Activated CD4-positive, alpha-beta T cell treated with anti-CD3 and anti-CD28 coated beads for 48 hours (primary cell): ENCODE measurements around the gene PLEKHJ1.

Experiments
- DNase-seq: peaks from one replicate; pipeline ENCODE4 v3.0.0-alpha.2; 2020

The PLEKHJ1 gene

GRCh38 chr19:2249010-2249866, 13.1 kb upstream of the PLEKHJ1 start, which contains the start of gene AMH:
Gene AMH, plus strand, starts transcription at chr19:2249323. Its CDS starts 10 bp downstream, at chr19:2249333.
- no peak for DNase-seq

- no peak for DNase-seq
Measured at GRCh38 chr19:2248136-2249009, 12.2 kb upstream of the PLEKHJ1 start.

- no peak for DNase-seq
Measured at GRCh38 chr19:2247433-2248101, 11.4 kb upstream of the PLEKHJ1 start.

- no peak for DNase-seq
Measured at GRCh38 chr19:2246801-2247361, 10.8 kb upstream of the PLEKHJ1 start.

GRCh38 chr19:2246014-2246620, 10.0 kb upstream of the PLEKHJ1 start:
- DNase-seq = no peak

- no peak for DNase-seq
Measured at GRCh38 chr19:2245273-2245672, 9.1 kb upstream of the PLEKHJ1 start.

GRCh38 chr19:2244486-2244885, 8.4 kb upstream of the PLEKHJ1 start:
- DNase-seq = no peak

- no peak for DNase-seq
Measured at GRCh38 chr19:2244125-2244411, 7.9 kb upstream of the PLEKHJ1 start.

- DNase-seq = no peak
Measured at GRCh38 chr19:2243274-2244124, 7.4 kb upstream of the PLEKHJ1 start.

- no peak for DNase-seq
Measured at GRCh38 chr19:2242816-2243215, 6.7 kb upstream of the PLEKHJ1 start.

- DNase-seq = no peak
Measured at GRCh38 chr19:2242092-2242537, 6.0 kb upstream of the PLEKHJ1 start.

GRCh38 chr19:2240881-2241760, 5.0 kb upstream of the PLEKHJ1 start:
- DNase-seq = no peak

GRCh38 chr19:2239771-2240770, 3.9 kb upstream of the PLEKHJ1 start:
- DNase-seq = peak; percentile 40

- DNase-seq = no peak
Measured at GRCh38 chr19:2239173-2239572, 3.0 kb upstream of the PLEKHJ1 start.

GRCh38 chr19:2237869-2238153, 1.7 kb upstream of the PLEKHJ1 start:
- no peak for DNase-seq

- no peak for DNase-seq
Measured at GRCh38 chr19:2237051-2237868, 1.1 kb upstream of the PLEKHJ1 start.

GRCh38 chr19:2236064-2236313, 140 bp downstream of the PLEKHJ1 start:
- no peak for DNase-seq

GRCh38 chr19:2235381-2236063, 607 bp downstream of the PLEKHJ1 start:
- peak; percentile 28 for DNase-seq
